NCI-H146 treated with DMSO at 0.1 percent for 48 hours (cell line): ENCODE results near the gene CTSC.

Source experiments
- DNase-seq: peaks from one replicate; lab custom pipeline; 2025; ENCODE audit not compliant: unreplicated experiment; lab: John Stamatoyannopoulos, UW

The CTSC gene

GRCh38 chr11:88337181-88337986 is at the start of gene CTSC:
Gene CTSC, minus strand, starts transcription at chr11:88337736. Its CDS starts 64 bp downstream, at chr11:88337672.
- DNase-seq, result peak; percentile 18

GRCh38 chr11:88384669-88385005 is 47.1 kb upstream of the CTSC start:
- DNase-seq, result no peak

- no peak for DNase-seq
These were observed 46.6 kb upstream of the CTSC start for GRCh38 chr11:88384004-88384668.

GRCh38 chr11:88383447-88383846 is 45.9 kb upstream of the CTSC start:
- no peak for DNase-seq

- DNase-seq, result no peak
These were observed 41.6 kb upstream of the CTSC start for GRCh38 chr11:88379130-88379529.

- no peak for DNase-seq
These were observed 41.0 kb upstream of the CTSC start for GRCh38 chr11:88378422-88379066.

- DNase-seq, result no peak
These were observed 40.1 kb upstream of the CTSC start for GRCh38 chr11:88377646-88378045.

GRCh38 chr11:88377144-88377543 is 39.6 kb upstream of the CTSC start:
- DNase-seq, result no peak

GRCh38 chr11:88375927-88376470 is 38.5 kb upstream of the CTSC start:
- DNase-seq, result no peak

- DNase-seq, result no peak
These were observed 33.2 kb upstream of the CTSC start for GRCh38 chr11:88370782-88371181.

- no peak for DNase-seq
These were observed 29.8 kb upstream of the CTSC start for GRCh38 chr11:88367310-88367709.

- DNase-seq, result no peak
These were observed 26.1 kb upstream of the CTSC start for GRCh38 chr11:88363648-88364065.

GRCh38 chr11:88363004-88363403 is 25.5 kb upstream of the CTSC start:
- DNase-seq, result no peak

- no peak for DNase-seq
These were observed 22.6 kb upstream of the CTSC start for GRCh38 chr11:88360141-88360540.

- DNase-seq, result no peak
These were observed 22.0 kb upstream of the CTSC start for GRCh38 chr11:88359541-88359940.

- DNase-seq, result no peak
These were observed 21.6 kb upstream of the CTSC start for GRCh38 chr11:88359114-88359513.

GRCh38 chr11:88358040-88358431 is 20.5 kb upstream of the CTSC start:
- no peak for DNase-seq

GRCh38 chr11:88357323-88358039 is 19.9 kb upstream of the CTSC start:
- DNase-seq, result no peak

GRCh38 chr11:88355887-88356286 is 18.4 kb upstream of the CTSC start:
- no peak for DNase-seq

GRCh38 chr11:88354912-88355311 is 17.4 kb upstream of the CTSC start:
- DNase-seq, result no peak

GRCh38 chr11:88353835-88354496 is 16.4 kb upstream of the CTSC start:
- DNase-seq, result no peak
